Astrocyte (in vitro differentiated cells and primary cell): ENCODE data around the gene STK33.

ENCODE experiments used
- EZH2 ChIP-seq: IDR thresholded peaks from 2 replicates; pipeline ENCODE4 v1.6.1; 2012; ENCODE audit warnings: mild to moderate bottlenecking, low read length, inconsistent platforms; ENCODE audit not compliant: insufficient read depth
- TF ChIP-seq, protein P1 (sequence below): IDR thresholded peaks from 2 replicates; pipeline ENCODE4 v1.5.1; 2011; ENCODE audit warnings: low read depth, mild to moderate bottlenecking, inconsistent platforms, low read length, moderate library complexity; ENCODE audit not compliant: insufficient read depth

DNA sequence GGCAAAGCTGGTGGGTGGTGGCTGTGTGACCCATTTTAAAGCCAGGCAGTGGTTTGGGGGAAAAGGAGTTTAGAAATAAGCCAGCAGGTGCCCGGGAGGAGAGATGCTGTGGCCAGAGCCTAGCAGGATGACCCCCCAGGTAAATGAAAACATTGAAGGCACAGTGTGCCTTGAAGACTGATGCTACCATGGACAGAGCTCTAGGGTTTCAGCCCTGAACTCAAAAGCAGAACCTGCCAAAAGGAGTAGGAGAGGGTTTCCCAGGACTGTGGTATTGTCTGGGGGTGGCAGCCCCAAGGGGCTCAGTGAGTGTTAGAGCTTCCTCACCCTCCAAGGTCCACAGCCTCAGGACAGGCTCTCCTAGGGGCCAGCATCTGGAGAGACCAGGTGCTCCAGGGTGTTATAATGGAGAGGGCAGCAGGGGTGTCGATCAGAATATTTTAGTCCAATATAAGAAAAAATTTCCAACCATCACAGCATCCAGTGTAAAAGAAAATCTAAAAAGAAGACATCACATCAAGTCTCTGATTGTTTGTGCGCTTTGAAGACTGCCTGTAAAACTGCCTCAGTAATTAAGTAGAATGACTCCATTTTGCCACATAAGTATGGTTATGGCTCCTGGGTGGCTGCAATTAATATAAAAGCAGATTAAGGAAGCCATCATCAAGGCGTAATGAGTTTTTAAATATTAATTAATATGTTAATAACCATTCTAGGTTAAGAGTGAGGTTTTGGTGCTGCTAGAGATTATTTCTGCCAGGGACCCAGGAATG is 241.7 kb downstream of the STK33 start:
- TF ChIP-seq, protein P1, sequence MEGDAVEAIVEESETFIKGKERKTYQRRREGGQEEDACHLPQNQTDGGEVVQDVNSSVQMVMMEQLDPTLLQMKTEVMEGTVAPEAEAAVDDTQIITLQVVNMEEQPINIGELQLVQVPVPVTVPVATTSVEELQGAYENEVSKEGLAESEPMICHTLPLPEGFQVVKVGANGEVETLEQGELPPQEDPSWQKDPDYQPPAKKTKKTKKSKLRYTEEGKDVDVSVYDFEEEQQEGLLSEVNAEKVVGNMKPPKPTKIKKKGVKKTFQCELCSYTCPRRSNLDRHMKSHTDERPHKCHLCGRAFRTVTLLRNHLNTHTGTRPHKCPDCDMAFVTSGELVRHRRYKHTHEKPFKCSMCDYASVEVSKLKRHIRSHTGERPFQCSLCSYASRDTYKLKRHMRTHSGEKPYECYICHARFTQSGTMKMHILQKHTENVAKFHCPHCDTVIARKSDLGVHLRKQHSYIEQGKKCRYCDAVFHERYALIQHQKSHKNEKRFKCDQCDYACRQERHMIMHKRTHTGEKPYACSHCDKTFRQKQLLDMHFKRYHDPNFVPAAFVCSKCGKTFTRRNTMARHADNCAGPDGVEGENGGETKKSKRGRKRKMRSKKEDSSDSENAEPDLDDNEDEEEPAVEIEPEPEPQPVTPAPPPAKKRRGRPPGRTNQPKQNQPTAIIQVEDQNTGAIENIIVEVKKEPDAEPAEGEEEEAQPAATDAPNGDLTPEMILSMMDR, result no peak
- TF ChIP-seq EZH2, result no peak
